GM21786 (cell line): ENCODE data around the gene CYP4F8.
"Not testable (repeated sequence)": the region's sequence is repeated elsewhere in the genome, so short reads cannot be mapped to it uniquely, and the experiment has no call there.

ENCODE experiments used
- ATAC-seq: cut with Tn5 transposase; IDR thresholded peaks from one replicate; pipeline ENCODE4 v1.9.1; 2021; ENCODE audit not compliant: unreplicated experiment

Gene CYP4F8

DNA sequence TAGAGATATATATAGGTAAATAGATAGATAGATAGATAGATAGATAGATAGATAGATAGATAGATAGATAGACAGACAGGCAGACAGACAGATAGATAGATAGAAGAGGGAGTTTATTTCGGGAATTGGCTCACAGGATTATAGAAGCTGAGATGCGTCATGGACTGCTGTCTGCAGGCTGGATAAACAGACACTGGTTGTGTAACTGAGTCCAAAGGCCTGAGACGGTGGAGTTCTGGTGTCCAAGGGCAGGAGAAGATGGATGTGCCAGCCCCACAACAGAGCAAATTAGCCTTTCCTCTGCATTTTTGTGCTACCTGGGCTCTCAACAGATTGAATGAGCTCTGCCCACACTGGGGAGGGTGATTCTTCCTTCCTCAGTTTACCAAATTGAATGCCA is 28.4 kb downstream of the CYP4F8 start:
- ATAC-seq: no peak

DNA sequence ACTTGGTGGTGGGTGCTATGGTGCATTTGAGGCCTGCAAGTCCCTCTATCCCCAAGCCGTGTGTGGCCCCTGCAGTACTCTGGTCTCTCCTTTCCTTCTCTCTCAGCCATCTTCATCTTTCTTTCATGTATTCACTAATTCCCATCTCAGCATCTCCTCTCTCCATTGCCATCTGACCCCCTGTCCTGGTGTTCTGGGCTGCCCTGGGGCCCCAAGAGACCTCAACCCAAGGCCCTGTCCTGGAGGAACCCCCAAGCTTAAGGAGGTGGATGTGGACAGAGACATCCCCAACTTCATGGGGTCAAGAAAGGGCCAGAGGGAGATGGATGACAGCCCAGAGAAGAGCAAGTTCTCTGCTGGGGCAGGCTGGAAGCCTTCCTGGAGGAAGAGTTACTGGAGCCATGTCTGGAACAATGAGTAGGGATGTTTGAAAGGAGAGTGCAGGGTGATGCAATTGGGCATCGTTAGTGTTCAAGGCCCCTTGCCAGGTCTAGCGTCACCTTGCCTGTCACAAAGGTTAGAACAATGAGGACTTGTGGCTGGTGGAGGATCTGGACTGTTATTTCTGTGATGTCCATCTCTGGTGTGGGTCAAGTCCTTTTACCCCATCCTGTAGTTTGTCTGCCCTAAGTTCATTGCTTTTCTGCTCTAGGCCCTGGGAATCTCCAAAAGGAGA is 29.2 kb downstream of the CYP4F8 start:
- ATAC-seq: no peak

DNA sequence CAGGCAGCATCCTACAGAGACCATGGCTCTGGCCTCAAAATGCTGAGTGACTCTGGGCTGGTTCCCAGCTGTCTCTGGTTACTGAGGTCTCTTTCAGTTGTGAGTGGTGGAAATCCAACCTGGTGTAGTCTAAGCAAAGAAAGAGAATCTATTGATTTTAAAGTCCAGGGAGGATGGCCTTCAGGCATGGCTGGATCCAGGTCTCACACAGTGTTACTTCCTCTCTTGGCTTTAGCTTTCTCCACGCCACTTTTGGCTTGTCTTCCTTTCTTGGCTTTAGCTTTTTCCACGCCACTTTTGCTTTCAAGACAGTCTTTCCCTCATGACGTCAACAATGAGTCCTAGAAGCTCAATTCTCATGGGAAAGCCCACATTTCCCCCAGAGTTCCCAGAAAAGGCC is 29.8 kb downstream of the CYP4F8 start:
- ATAC-seq: no peak

DNA sequence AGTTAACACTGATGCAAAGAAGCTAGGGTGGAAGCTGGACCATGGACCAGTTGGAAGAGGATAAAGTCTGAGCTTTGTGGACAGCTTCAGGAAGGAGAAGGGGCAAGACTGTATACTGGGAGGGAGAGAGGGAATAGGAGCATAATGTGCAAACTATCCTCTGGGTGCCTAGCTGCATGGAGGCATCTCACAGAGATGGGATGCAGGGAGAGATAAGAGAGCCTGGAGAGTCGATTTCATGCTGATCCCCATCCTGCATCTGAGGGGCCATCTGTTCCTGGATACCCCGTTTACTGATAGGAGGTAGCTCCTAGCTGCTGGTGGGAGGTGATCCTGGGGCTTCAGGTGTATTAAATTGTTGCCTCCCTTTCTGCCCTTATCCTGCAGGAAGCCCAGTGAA is 34.5 kb downstream of the CYP4F8 start:
- no peak for ATAC-seq

DNA sequence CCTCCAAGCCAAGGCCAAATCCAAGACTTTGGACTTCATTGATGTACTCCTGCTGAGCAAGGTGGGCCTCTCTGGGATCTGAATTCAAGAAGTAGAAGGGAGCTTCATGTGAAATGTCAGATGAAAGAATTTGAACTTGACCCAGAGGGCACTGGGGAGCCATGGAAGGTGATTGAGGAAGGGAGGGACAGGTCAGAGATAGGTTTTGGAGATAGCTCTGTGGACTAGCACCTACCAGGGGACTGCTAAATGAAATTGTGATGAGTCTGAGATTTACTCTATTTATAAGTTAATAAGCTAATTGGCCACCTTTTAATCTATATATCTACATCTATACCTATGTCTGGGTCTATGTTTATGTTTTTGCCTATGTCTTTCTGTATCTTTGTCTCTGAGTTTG is 35.1 kb downstream of the CYP4F8 start:
- ATAC-seq: not testable (repeated sequence)

DNA sequence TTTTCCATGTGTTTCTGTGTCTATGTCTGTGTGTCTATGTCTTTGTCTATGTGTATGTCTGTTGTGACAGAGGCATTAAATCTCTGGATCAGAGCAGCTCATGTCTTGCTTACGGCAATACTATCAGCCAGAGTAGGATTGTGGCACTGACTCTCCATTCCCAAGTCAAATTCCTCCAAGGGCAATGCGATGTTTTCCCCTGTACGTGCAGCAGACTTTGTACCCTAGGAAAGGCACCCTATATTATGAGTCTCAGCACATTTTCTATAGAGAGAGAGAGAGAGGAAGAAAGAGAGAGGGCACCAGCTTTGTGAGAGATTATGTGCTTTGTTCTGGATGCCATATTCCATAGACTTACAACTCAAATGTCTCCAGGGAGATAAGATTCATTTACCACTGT is 36.8 kb downstream of the CYP4F8 start:
- no peak for ATAC-seq

DNA sequence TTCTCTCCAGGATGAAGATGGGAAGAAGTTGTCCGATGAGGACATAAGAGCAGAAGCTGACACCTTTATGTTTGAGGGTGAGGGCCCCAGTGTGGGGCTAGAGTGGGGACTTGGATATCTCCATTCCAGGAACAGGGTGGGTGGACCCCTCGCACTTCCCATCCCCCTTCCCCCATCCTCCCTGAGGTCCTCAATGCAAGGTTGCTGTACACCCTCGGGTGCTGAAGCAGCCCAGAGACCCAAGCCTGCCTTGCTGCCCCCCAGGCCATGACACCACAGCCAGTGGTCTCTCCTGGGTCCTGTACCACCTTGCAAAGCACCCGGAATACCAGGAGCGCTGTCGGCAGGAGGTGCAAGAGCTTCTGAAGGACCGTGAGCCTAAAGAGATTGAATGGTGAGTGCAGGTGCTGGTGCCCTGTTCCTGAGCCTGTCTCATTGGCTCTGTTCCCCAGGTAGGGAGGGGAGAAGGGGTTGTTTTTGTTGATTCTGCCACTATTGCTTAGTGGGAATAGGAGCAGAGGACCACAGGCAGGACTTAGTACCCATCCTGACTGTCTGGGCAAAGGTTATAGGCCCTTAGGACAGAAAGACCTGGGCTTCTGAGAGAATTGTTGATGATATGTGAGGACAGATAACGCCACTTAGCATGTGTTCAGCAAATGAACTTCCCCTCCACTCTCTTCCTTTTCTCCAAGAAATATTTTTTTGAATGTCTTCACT is 37.7 kb downstream of the CYP4F8 start:
- no peak for ATAC-seq

DNA sequence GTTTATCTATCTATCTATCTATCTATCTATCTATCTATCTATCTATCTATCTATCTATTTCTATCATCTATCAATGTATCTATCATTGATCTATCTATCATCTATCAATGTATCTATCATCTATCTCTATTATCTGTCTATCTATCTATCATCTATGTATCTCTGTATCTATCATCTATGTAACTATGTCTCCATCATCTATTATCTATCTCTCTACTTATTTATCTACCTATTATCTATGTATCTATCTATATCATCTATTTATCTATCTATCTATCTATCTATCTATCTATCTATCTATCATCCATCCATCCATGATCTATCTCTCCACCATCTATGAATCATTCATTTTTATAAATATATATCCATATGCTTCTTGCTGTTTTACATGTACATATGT is 41.4 kb downstream of the CYP4F8 start:
- no peak for ATAC-seq

DNA sequence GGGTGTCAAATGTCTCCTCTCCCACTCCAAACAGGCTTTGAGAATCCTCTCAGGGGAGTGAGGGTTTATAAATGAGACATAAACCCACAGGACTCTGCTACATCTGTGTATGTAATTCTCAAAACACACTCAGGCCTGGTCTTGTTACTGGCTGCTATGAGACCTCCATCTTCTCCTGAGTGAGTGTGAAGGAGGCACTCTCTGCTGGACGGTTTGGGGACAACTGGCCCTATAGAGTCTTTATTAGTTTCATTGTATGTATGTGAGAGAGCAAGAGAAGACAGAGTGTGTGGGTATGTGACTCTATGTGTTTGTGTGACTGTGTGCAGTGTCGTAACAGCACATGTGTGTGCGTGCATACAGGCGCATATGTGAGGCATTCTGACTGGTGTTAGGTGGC is 48.2 kb downstream of the CYP4F8 start:
- no peak for ATAC-seq

DNA sequence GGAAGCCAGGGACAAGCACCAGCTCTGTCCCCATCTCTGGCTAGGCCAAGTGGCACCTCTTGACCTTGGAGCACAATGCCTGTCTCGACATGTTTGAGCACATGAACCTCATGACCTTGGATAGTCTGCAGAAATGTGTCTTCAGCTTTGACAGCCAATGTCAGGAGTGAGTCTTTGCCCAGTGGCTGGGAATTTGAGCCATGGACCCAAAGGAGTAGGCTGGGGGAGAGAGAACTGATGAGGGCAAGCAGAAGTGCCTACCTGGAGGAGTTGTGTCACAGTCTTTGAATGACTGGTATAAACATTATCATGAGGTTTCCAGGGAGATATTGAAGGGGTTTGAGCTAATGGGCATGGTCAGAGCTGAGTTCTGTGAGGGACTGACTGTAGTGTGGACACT is 51.2 kb downstream of the CYP4F8 start:
- ATAC-seq: no peak

DNA sequence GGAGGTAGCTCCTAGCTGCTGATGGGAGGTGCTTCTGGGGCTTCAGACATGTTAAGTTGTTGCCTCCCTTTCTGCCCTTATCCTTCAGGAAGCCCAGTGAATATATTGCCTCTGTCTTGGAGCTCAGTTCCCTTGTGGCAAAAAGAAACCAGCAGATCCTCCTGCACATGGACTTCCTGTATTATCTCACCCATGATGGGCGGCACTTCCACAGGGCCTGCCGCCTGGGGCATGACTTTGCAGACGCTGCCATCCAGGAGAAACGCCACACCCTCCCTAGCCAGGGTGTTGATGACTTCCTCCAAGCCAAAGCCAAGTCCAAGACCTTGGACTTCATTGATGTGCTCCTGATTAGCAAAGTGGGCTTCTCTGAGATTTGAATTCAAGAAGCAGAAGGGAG is 51.9 kb downstream of the CYP4F8 start:
- ATAC-seq: no peak

DNA sequence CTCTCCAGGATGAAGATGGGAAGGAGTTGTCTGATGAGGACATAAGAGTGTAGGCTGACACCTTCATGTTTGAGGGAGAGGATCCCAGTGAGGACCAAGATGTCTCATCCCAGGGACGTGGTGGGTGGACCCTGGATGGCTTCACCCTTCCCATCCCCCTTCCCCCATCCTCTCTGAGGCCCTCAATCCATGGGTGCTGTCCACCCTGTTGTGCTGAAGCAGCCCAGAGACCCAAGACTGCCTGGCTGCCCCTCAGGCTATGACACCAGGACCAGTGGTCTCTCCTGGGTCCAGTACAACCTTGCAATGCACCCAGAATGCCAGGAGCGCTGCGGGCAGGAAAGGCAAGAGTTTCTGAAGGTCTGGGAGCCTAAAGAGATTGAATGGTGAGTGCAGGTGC is 54.4 kb downstream of the CYP4F8 start:
- ATAC-seq: no peak

DNA sequence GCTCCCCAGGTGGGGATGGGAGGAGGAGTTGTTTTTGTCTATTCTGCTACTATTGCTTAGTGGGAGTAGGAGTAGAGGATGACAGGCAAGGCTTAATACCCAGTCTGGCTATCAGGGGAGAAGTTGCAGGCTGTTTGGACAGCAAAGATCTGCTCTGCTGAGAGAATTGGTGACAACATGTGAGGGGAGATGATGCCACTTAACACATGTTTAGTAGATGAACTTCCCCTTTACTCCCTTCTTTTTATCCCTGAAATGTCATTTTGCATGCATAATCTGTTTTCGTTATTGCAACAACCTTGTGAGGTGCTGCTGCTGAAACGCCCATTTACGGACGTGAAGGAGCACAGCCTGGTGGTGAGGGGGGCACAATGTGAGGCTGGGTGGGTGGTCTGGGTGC is 54.9 kb downstream of the CYP4F8 start:
- no peak for ATAC-seq

DNA sequence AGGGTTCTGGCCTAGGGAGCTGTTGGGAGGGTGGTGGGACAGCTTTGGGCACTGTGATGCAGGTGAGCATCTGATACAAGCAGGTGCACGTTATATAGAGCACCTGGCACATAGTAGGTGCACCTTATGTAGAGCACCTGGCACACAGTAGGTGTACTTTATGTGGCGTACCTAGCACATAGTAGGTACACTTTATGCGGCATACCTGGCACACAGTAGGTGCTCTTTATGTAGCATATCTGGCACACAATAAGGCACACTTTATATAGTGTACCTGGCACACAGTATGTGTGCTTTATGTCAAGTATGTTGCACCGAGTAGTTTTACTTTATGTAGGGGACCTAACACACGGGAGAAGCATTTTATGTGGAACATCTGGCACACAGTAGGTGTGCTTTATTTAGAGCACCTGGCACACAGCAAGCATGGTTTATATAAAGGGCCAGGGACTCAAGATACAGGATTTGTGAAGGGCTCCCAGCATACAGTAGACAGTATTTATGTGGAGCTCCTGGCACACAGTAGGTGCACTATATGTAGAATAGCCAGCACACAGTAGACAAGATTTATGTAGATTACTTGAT is 56.3 kb downstream of the CYP4F8 start:
- no peak for ATAC-seq

DNA sequence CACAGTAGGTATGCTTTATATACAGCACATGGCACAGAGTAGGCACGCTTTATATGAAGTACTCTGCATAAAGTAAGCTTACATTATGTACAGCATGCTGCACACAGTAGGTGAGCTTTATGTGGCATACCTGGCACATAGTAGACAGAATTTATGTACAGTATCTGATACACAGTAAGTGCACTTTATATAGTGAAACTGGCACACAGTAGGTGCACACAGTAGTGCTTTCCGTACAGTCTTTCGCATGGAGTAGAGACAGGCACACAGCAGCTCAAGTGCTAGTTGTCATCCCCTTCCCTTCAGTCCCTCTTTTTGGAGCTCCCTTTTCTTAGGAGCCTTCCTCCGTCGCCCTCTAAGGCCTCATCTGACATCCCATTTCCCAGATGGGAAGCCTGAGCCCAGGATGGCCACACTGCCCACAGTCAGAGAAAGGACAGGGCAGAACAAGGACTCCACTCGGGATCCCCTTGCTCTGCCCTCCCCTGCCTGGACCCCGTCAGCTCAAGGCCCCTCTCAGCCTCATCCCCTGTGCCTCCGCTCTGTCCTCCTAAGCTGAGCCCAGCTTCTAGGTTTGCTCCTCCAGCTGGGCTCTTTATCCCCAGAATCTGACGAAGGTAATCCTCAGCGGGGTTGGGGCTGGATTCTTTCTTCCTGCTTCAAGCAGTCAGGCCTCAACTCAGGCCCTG is 57.0 kb downstream of the CYP4F8 start:
- ATAC-seq: no peak

DNA sequence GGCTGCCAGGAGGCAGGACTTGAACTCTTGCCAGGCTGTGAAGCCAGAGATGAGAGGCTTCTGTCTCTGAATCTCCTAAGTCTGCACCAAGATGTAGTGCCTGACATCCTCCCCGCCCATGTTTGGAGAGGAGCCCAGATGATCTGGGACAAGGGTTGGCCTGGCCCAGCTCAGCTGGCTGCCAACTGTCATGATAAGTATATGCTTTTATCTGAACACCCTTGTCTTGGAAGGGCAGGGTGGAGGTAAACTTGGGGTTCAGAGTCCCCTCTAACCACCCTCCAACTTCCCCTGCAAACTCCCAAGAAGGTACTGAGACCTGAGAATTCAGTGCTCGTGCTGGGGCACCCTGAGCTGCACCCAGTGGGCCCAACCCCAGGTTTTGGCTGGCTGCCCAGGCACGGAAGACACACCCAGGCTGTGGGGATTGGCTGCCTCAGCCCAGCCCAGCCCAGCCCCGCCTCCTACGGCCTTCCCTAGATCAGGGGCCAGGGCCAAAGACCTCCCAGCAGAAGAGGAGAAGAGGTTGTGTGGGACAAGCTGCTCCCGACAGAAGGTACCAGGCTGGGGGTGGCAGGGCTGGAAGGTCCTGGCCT is 57.7 kb downstream of the CYP4F8 start, which contains the start of gene CYP4F12:
CYP4F12 (plus strand) TSS at position 508 of the 596 bp plus-strand sequence. CDS start 443 bp downstream, outside the sequence.
- no peak for ATAC-seq

DNA sequence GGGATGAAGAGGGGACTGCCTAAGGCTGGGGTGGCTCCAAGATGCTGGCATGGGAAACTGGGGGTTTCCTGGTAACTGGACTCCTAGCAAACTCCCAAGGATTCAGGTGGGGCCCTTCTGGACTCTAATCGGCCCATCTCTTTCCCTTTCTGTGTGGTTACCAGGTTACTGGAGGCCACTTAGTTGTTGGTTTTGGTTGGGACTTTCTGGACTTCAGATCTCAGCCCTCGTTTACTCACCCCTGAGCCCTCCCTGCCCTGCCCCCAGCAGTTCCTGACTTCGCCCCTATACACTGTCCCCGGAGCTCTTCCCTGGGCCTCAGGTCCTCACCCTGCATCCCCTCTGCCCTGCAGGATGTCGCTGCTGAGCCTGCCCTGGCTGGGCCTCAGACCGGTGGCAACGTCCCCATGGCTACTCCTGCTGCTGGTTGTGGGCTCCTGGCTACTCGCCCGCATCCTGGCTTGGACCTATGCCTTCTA is 58.2 kb downstream of the CYP4F8 start:
- ATAC-seq: no peak

DNA sequence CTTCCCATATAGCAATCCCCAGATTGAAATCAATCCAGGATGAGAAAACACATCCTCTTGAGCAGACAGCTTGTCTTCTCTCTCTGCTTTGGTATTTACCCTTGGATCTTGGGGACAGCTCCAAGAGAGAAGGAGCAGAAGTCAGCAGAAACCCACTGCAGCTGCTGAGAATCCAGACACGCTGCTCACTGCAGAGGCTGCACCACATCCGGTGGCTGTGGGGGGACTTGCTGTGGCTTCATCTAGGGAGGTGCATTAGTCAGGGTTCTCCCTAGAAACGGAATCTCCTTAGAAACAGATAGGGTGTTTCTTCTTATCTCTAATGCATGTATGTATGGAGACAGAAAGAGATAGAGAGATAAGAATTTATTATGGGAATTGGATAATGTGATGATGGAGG is 60.5 kb downstream of the CYP4F8 start:
- ATAC-seq: no peak

DNA sequence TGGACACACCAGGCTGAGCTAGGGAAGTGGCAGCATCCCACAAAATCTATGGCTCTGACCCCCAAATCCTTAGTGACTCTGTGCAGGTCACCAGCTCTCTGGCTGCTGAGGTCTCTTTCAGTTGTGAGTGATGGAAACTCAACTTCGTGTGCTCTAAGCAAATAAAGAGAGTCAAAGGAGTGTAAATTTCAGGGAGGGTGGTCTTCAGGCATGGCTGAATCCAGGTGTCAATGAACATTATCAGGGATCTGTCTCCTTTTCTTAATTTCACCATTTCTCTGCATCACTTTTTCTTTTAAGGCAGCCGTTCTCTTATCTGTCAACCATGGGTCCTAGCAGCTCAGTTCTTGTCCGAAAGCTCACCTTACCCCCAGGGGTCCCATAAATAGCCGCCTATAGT is 64.1 kb downstream of the CYP4F8 start:
- ATAC-seq: no peak

DNA sequence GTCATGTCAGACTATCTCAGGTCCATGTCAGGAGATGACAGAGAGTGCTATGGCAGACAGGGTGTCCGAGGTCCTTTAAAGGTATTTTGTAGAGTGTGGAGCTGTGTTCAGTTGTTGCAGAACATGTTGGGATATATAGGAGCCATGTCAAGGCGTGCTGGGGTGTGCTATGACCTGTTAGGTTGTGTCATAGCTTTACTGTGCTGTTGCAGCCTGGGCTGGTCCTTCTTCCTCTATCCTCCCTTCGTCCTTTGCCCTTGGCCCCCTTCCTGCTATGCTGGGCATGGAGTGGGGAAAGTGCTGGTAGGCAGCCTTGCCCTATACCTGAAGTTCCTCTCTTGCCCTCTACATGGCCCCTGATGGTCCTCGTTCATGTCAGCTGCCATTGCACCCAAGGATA is 64.8 kb downstream of the CYP4F8 start:
- ATAC-seq: not testable (repeated sequence)
